GM06990 (cell line): Measurements from ENCODE around the gene HOMER1.

ENCODE experiments used
- DNase-seq: peaks from one replicate; pipeline ENCODE4 v3.0.0-alpha.2; 2011; ENCODE audit not compliant: insufficient read length; ENCODE audit errors: extremely low read depth
- H3K27me3 ChIP-seq: replicated peaks from 2 replicates; pipeline ENCODE4 v1.6.0; 2011; ENCODE audit warnings: low read length; ENCODE audit not compliant: control insufficient read depth, insufficient read depth
- H3K36me3 ChIP-seq: 2 replicates; pipeline ENCODE4 v1.5.1; 2011; ENCODE audit warnings: low read length; ENCODE audit not compliant: control insufficient read depth, insufficient read depth
- H3K4me3 ChIP-seq: replicated peaks from 2 replicates; pipeline ENCODE4 v1.5.1; 2011; ENCODE audit warnings: low read depth, mild to moderate bottlenecking, control low read depth, low read length
- TF ChIP-seq, protein P1 (sequence below): IDR thresholded peaks from 2 replicates; pipeline ENCODE4 v1.5.1; 2011; ENCODE audit warnings: low read length, control low read depth, mild to moderate bottlenecking, inconsistent platforms; ENCODE audit not compliant: insufficient read depth, poor library complexity, severe bottlenecking

HOMER1 gene

DNA sequence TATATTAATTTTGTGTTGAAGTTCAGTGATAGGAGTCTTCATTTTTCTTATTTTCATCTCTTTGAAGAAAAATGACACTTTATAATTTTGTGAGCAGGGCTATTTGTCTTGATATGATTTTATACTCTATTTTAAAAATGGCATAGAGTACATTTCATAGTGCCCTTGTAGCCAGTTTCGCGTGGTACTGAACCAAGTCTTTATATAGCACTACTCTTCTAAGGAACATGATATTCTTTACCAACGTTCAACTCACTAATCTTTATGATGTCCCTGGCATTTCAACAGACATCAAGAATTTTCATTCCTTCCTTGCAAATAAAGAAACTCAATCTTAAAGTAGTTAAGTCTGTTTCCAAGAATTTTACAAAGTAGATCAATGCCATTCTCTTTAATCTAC is 41.5 kb upstream of the HOMER1 start:
- TF ChIP-seq, protein P1, sequence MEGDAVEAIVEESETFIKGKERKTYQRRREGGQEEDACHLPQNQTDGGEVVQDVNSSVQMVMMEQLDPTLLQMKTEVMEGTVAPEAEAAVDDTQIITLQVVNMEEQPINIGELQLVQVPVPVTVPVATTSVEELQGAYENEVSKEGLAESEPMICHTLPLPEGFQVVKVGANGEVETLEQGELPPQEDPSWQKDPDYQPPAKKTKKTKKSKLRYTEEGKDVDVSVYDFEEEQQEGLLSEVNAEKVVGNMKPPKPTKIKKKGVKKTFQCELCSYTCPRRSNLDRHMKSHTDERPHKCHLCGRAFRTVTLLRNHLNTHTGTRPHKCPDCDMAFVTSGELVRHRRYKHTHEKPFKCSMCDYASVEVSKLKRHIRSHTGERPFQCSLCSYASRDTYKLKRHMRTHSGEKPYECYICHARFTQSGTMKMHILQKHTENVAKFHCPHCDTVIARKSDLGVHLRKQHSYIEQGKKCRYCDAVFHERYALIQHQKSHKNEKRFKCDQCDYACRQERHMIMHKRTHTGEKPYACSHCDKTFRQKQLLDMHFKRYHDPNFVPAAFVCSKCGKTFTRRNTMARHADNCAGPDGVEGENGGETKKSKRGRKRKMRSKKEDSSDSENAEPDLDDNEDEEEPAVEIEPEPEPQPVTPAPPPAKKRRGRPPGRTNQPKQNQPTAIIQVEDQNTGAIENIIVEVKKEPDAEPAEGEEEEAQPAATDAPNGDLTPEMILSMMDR = no peak
- no peak for DNase-seq
- no peaks in the 10 kb centered on the region for H3K36me3 ChIP-seq

GRCh38 chr5:79552984-79553383 is 39.0 kb upstream of the HOMER1 start:
- Histone ChIP-seq H3K36me3 (no peaks in the 10 kb centered on the region), H3K27me3 (no peaks in the 10 kb centered on the region), H3K4me3 (no peak overlapping the region)
- TF ChIP-seq, protein P1 = no peak
- no peak for DNase-seq

More for the DNA sequence above, 41.5 kb upstream of the HOMER1 start:
- no peak overlapping the region for H3K4me3 ChIP-seq
- no peaks in the 10 kb centered on the region for H3K27me3 ChIP-seq

- TF ChIP-seq, protein P1 = no peak
- H3K4me3 ChIP-seq = no peak overlapping the region
- DNase-seq = no peak
Measured at GRCh38 chr5:79547982-79548381, 34.0 kb upstream of the HOMER1 start.

GRCh38 chr5:79547429-79547822 is 33.5 kb upstream of the HOMER1 start:
- TF ChIP-seq, protein P1 = no peak
- Histone ChIP-seq H3K27me3 (no peaks in the 10 kb centered on the region), H3K36me3 (no peaks in the 10 kb centered on the region), H3K4me3 (no peak overlapping the region)
- no peak for DNase-seq

More at GRCh38 chr5:79547982-79548381, 34.0 kb upstream of the HOMER1 start:
- Histone ChIP-seq H3K36me3 (no peaks in the 10 kb centered on the region), H3K27me3 (no peaks in the 10 kb centered on the region)

GRCh38 chr5:79546782-79547428 is 33.0 kb upstream of the HOMER1 start:
- DNase-seq = no peak
- Histone ChIP-seq H3K4me3 (no peak overlapping the region), H3K27me3 (no peaks in the 10 kb centered on the region), H3K36me3 (no peaks in the 10 kb centered on the region)
- TF ChIP-seq, protein P1 = no peak

GRCh38 chr5:79544131-79544530 is 30.2 kb upstream of the HOMER1 start:
- no peak for DNase-seq
- TF ChIP-seq, protein P1 = no peak
- Histone ChIP-seq H3K36me3 (no peaks in the 10 kb centered on the region), H3K27me3 (no peaks in the 10 kb centered on the region), H3K4me3 (no peak overlapping the region)
